ENCODE measurements around the gene IL1A. TPM values are rescaled to one million over a fixed set of nuclear protein-coding genes. Genes with fewer than 3 reads are reported as not detected.

Gene IL1A
- total RNA-seq, 4 donors from 2014 or later = 0.13 TPM; not detected in 3

GRCh38 chr2:112831513-112831845 is 47.2 kb upstream of the IL1A start:
- no peak overlapping the region for H3K4me3 ChIP-seq
- TF ChIP-seq EP300 (IDR thresholded peaks at IDR 0.05) = no peak
- TF ChIP-seq POLR2A (IDR thresholded peaks at IDR 0.05; ENCODE audit: low read depth) = no peak
- no peak for TF ChIP-seq POLR2AphosphoS5 (IDR thresholded peaks at IDR 0.05)
- TF ChIP-seq, protein P1, sequence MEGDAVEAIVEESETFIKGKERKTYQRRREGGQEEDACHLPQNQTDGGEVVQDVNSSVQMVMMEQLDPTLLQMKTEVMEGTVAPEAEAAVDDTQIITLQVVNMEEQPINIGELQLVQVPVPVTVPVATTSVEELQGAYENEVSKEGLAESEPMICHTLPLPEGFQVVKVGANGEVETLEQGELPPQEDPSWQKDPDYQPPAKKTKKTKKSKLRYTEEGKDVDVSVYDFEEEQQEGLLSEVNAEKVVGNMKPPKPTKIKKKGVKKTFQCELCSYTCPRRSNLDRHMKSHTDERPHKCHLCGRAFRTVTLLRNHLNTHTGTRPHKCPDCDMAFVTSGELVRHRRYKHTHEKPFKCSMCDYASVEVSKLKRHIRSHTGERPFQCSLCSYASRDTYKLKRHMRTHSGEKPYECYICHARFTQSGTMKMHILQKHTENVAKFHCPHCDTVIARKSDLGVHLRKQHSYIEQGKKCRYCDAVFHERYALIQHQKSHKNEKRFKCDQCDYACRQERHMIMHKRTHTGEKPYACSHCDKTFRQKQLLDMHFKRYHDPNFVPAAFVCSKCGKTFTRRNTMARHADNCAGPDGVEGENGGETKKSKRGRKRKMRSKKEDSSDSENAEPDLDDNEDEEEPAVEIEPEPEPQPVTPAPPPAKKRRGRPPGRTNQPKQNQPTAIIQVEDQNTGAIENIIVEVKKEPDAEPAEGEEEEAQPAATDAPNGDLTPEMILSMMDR (IDR thresholded peaks at IDR 0.05) = no peak
- no peak for DNase-seq (ENCODE audit: extremely low spot score)
- peaks cover 0 to 9% (median 4%) of the 10 kb centered on the region in 4 donors for H3K4me1 ChIP-seq
- no peaks in the 10 kb centered on the region for H3K36me3 ChIP-seq
- H3K9me3 ChIP-seq = no peaks in the 10 kb centered on the region
- 63% methylated on average over 2 of the region's 2 CpGs for WGBS
- intact Hi-C loops (cut with DNase I) = no loop called here
- no peaks in the 10 kb centered on the region for H3K27me3 ChIP-seq
- no peak overlapping the region for H3K27ac ChIP-seq (replicated peaks in 1 of 4)

DNA sequence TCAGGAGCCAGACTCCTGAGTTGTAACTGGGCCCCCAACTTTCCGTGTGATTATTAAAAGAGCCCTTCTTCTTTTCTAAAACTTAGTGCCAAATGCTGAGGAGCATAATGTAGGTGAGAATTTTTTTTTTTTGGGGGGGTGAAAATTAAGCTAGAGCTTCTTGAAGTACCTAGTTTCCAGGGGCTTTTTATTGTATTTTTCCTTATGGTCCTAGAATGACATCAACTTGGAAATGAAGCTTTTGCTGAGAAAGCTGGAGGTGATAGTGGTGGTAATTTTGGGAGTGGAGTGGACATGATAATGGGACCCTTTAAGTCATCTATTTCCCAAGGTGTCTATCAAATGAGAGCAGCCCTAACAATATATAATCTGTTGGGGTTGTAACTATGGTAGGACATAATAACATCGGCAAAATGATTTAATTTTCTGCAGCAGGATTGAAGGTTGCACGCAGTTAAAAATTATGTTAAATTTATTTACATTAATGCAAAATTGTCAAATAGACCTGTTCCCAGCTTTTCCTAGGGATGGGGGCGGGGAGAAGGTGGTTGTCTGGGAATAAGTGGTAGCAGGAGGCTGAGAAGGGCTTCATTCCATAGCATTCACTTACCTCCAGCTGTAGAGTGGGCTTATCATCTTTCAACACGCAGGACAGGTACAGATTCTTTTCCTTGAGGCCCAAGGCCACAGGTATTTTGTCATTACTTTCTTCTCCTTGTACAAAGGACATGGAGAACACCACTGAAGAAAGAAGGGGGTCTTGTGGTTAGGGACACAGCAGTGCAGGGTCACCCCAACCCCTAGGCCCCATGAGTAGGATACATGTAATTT is 46.6 kb upstream of the IL1A start:
- Histone ChIP-seq H3K9me3 (no peaks in the 10 kb centered on the region), H3K27me3 (no peaks in the 10 kb centered on the region), H3K27ac (replicated peaks in 1 of 4) (no peak overlapping the region), H3K4me3 (no peak overlapping the region), H3K4me1 (peaks cover 0 to 9% (median 4%) of the 10 kb centered on the region in 4 donors), H3K36me3 (no peaks in the 10 kb centered on the region)
- TF ChIP-seq POLR2AphosphoS5 (IDR thresholded peaks at IDR 0.05) (no peak), EP300 (IDR thresholded peaks at IDR 0.05) (no peak), POLR2A (IDR thresholded peaks at IDR 0.05; ENCODE audit: low read depth) (no peak)
- TF ChIP-seq, protein P1 (IDR thresholded peaks at IDR 0.05) = no peak
- no peak for DNase-seq (ENCODE audit: extremely low spot score)
- intact Hi-C loops (cut with DNase I) = no loop called here
- 68% methylated on average over 5 of the region's 5 CpGs for WGBS

DNA sequence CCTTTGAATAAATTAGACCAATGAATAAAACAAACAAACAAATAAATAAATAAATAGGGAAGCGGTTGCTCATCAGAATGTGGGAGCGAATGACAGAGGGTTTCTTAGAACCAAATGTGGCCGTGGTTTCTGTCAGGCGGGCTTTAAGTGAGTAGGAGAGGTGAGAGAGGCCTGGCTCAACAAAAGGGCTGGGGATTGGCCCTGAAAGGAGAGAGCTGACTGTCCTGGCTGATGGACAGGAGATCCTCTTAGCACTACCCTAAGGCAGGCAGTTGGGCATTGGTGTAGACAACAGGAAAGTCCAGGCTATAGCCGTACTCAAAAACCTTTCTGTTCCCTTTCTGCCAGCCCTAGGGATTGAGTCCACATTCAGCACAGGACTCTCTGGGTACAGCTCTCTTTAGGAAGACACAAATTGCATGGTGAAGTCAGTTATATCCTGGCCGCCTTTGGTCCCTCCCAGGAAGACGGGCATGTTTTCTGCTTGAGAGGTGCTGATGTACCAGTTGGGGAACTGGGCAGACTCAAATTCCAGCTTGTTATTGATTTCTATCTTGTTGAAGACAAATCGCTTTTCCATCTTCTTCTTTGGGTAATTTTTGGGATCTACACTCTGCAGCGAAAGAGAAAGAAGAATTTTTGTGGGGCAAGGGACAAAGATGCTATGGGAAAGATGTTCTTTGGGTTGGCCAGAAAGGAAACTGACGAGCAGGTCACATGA is 45.8 kb upstream of the IL1A start:
- WGBS = 93% methylated on average over 10 of the region's 10 CpGs

GRCh38 chr2:112829101-112829960 is 45.0 kb upstream of the IL1A start:
- Histone ChIP-seq H3K27me3 (no peaks in the 10 kb centered on the region), H3K4me3 (no peak overlapping the region), H3K4me1 (peaks cover 0 to 12% (median 9%) of the 10 kb centered on the region in 4 donors), H3K36me3 (no peaks in the 10 kb centered on the region), H3K27ac (replicated peaks in 1 of 4) (no peak overlapping the region), H3K9me3 (no peaks in the 10 kb centered on the region)
- intact Hi-C loops (cut with DNase I) = no loop called here
- TF ChIP-seq EP300 (IDR thresholded peaks at IDR 0.05) (no peak), POLR2A (IDR thresholded peaks at IDR 0.05; ENCODE audit: low read depth) (no peak), POLR2AphosphoS5 (IDR thresholded peaks at IDR 0.05) (no peak)
- TF ChIP-seq, protein P1 (IDR thresholded peaks at IDR 0.05) = no peak
- 83% methylated on average over 5 of the region's 5 CpGs for WGBS
- DNase-seq (ENCODE audit: extremely low spot score) = no peak

More for the DNA sequence above, 45.8 kb upstream of the IL1A start:
- Histone ChIP-seq H3K27ac (replicated peaks in 1 of 4) (no peak overlapping the region), H3K4me1 (peaks cover 0 to 9% (median 4%) of the 10 kb centered on the region in 4 donors), H3K36me3 (no peaks in the 10 kb centered on the region), H3K27me3 (no peaks in the 10 kb centered on the region), H3K4me3 (no peak overlapping the region), H3K9me3 (no peaks in the 10 kb centered on the region)
- intact Hi-C loops (cut with DNase I) = no loop called here
- DNase-seq (ENCODE audit: extremely low spot score) = no peak
- TF ChIP-seq POLR2A (IDR thresholded peaks at IDR 0.05; ENCODE audit: low read depth) (no peak), EP300 (IDR thresholded peaks at IDR 0.05) (no peak), POLR2AphosphoS5 (IDR thresholded peaks at IDR 0.05) (no peak)
- TF ChIP-seq, protein P1 (IDR thresholded peaks at IDR 0.05) = no peak

Data from esophagus muscularis mucosa (tissue), 4 donors.